HG02870 (cell line): ENCODE measurements around the gene SPOCK1.
"Not testable (repeated sequence)": the region's sequence is repeated elsewhere in the genome, so short reads cannot be mapped to it uniquely, and the experiment has no call there.

ENCODE experiments used
- ATAC-seq: cut with Tn5 transposase; IDR thresholded peaks from one replicate; pipeline ENCODE4 v1.9.1; 2021; ENCODE audit warnings: mild to moderate bottlenecking, moderate library complexity; ENCODE audit not compliant: unreplicated experiment

The SPOCK1 gene

DNA sequence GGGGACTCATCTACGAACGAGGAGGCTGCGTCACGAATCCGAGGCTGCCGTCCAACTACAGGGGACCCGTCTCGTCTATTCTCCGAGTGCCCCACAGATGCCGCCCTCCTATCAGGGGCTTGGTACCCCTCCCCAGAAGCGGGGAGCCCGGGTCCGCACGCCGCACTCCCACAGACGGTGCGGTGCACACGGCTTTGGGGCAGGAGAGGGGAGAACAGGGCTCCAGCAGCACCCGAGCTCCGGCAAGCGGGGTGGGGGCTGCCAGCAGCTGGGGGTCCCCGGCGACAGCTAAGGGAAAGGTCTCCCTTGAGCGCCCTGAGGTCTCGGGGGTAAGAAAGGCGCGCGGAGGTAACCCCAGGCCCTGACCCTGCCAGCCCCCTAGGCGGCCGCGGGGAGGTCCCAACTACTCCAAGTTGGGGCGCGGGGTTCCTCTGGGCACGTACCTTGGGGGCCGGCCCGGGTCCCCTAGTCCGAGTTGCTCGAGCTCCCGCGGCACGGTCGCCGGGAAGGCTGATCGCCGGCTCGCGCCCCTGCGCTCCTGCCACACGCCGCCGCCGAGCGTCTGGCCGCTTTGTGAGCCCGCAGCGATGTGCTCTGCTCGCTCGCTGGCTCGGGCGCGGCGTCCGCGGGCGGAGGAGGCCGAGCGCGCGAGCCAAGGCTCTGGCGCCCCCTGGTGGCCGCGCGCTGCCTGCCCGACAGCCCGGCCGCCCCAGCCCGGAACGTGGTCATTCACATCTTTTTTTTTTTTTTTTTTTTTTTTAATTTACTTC is at the start of gene SPOCK1:
SPOCK1 (minus strand) TSS at position 591 of the 770 bp plus-strand sequence.
- ATAC-seq = peak; percentile 87

DNA sequence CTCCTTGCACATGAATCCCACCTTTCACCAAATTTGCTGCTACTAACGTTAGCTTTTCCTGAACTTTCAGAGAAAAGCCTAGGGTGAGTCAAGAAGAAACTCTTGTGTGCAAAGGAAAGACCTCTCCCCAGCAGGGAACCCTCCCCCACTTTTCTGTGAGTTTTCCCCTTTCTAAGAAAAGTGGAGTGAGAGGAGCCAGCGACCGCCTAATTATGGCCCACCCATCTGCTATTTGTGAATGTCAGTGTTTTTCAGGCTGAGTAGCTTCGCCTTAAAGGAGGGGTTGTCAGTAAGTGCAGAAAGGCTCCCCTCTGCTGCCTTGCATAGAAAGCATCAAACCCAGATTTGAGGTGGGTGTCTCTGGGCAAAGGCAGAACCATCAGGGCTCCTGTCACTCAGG is 46.8 kb upstream of the SPOCK1 start:
- ATAC-seq = no peak

GRCh38 chr5:137535449-137535848 is 36.3 kb upstream of the SPOCK1 start:
- ATAC-seq = not testable (repeated sequence)

DNA sequence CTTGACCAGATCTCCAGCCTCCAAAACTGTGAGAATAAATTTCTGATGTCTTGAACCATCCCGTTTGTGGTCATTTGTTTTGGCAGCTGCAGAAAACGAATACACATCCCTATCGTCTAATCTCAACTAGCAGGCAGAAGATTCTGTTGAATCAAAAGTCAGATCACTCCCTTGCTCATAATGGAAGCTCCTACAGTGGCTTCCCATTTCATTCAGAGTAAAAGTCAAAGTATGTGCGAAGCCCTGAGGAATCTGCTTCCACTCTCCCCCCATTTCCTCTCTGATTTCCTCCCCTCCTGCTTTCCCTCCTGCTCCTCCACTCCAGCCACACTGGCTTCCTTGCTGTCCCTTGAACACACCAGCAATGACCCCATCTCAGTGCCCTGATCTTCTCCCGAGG is 34.8 kb upstream of the SPOCK1 start:
- no peak for ATAC-seq

DNA sequence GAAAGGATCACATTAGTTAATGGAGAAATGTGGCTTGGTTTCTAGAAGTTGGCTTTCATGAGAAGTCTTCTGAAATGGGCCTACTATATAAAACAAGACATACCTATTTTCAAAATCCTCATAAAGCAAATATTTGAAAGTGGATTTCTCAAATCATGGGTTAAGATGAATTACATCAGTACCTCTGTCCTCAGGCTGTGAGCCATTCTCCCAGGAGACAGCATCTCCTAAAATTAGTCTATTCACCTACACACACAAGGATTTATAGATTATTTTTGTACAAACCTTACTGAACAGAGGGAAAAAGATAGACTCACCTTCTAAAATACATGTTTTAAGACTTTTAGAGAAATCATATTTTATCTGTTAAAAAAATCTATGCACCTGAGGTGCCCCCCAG is 32.1 kb upstream of the SPOCK1 start:
- ATAC-seq = no peak

DNA sequence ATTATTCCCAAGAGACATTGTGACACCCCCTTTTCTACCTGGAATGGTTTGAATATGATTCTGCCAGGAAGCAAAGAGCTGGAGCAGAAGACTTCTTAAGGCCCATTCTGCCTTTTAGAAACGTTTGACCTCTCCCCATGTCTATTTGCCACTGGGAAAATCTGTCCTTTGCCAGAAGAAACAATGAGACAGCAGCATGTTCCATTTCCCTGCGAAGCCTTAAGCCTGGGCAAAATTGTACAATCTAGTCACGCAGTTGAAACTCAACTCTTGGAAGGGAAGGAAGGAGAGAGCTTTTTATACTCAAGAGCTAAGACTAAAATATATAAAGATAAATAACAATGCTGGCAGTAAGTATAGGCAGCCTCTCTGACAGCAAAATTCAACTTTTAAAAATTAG is 22.1 kb upstream of the SPOCK1 start:
- no peak for ATAC-seq

DNA sequence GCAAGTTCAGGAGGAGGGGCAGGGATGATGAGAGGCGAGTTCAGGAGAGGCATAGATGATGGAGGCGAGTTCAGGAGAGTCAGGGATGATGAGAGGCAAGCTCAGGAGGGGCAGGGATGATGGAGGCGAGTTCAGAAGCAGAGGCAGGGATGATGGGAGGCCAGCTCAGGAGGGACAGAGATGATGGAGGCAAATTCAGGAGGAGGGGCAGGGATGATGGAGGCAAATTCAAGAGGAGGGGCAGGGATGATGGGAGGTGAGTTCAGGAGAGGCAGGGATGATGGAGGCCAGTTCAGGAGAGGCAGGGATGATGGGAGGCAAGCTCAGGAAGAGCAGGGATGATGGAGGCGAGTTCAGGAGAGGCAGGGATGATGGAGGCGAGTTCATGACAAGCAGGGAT is 17.8 kb upstream of the SPOCK1 start:
- ATAC-seq = no peak

DNA sequence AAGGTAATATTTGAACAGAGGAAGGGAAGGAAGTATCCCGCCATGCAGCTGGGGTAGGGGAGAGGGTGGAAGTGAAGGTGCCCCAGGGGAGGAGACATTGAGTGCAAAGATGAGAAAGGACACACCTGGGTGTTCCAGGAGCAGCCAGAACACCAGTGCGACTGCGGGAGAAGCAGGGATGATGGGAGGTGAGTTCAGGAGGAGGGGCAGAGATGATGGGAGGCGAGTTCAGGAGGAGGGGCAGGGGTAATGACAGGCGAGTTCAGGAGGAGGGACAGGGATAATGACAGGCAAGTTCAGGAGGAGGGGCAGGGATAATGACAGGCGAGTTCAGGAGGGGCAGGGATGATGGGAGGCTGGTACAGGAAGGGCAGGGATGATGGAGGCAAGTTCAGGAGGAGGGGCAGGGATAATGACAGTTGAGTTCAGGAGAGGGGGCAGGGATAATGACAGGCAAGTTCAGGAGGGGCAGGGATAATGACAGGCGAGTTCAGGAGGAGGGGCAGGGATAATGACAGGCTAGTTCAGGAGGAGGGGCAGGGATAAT is 17.2 kb upstream of the SPOCK1 start:
- ATAC-seq = no peak

DNA sequence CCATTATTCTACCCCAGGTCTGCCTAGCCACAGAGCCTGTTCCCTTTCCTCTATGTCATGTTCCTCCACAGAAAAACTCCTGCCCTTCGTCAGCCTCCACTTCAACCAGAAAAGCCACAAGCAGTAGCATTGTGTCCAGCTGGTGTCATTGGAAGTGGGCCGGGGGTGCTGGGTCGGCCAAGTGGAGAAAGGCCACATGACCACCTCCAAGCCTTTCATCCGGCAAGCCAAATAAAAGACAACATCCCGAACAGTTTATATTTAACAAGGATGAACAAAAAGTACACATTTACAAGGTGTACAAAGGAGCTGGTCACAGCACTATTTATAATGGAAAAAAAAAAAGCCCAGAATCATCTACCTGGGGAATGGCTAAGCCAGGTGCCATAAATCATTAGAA is 16.1 kb upstream of the SPOCK1 start:
- ATAC-seq = no peak

GRCh38 chr5:137510671-137511070 is 11.5 kb upstream of the SPOCK1 start:
- ATAC-seq = no peak

GRCh38 chr5:137507150-137507549 is 8.0 kb upstream of the SPOCK1 start:
- ATAC-seq = no peak

DNA sequence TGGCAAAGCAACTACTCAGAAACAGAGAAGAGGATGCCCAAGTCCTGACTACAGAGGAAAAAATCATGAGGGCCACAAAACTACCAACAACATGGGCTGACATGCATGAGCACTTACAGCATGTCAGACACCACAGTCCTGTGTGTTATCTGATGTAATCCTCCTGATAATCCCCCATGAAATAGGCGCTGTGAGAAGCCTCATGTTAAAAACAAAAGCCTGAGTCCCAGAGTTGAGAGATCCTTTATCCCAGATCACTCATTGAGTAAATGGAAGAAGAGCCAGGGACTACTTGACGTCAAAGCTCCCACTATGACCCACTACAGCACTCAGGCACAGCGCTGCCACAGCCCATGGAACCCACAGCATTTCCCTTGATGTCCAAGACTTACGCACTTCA is 7.2 kb upstream of the SPOCK1 start:
- ATAC-seq = no peak

DNA sequence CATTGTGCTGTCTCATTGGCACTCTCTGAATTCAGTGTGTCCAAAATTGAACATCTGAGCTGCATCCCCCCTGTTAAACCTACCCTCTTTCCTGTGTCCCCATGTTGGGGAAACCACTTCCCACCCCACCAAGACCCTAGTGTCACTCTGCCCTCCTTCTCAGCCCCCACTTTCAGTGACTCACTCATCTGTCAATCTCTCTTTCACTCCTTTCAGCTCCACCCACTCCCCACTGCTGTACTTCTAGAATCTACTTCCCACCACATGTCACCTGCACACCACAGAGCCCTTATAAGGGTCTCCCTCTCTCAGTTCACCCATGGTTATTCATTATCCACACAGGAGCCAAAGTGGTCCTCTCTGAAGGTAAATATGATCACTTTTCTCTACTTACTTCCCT is 5.8 kb upstream of the SPOCK1 start:
- ATAC-seq = no peak

GRCh38 chr5:137503456-137503855 is 4.3 kb upstream of the SPOCK1 start:
- ATAC-seq = no peak

GRCh38 chr5:137502632-137503031 is 3.5 kb upstream of the SPOCK1 start:
- no peak for ATAC-seq

- no peak for ATAC-seq
Observed at GRCh38 chr5:137501846-137502406, 2.8 kb upstream of the SPOCK1 start.

GRCh38 chr5:137501226-137501625 is 2.1 kb upstream of the SPOCK1 start:
- ATAC-seq = no peak

DNA sequence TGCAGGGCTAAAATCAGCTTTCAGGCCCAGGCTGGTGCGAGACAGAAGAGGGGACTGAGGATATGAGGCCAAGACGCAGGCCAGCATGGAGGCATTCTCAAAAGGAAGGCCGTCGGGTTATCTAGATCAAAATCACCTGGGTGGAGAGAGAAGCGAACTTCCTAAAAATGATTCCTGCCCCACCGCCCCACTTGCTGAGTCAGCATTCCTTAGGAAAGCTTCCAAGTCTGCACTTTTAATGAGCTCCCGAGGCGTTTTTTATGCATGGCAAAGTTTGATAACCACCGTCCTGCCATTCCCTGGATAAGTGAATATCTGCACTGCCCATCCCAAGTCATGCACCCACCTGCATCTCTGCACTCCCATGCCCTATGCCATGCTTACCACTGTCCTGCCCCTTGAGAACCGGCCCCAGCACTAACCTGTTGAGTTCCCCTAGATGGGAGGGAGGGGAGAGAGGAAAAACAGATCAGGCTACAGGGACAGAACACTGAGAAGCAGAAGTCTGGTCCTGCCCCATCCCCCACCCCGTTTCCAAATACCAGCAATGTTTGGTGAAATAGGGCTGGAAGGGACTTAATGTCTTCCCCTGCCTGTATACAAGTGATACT is 1.6 kb upstream of the SPOCK1 start:
- no peak for ATAC-seq

DNA sequence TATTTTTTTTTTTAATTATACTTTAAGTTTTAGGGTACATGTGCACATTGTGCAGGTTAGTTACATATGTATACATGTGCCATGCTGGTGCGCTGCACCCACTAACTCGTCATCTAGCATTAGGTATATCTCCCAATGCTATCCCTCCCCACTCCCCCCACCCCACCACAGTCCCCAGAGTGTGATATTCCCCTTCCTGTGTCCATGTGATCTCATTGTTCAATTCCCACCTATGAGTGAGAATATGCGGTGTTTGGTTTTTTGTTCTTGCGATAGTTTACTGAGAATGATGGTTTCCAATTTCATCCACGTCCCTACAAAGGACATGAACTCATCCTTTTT is 351 bp upstream of the SPOCK1 start:
- ATAC-seq = not testable (repeated sequence)

DNA sequence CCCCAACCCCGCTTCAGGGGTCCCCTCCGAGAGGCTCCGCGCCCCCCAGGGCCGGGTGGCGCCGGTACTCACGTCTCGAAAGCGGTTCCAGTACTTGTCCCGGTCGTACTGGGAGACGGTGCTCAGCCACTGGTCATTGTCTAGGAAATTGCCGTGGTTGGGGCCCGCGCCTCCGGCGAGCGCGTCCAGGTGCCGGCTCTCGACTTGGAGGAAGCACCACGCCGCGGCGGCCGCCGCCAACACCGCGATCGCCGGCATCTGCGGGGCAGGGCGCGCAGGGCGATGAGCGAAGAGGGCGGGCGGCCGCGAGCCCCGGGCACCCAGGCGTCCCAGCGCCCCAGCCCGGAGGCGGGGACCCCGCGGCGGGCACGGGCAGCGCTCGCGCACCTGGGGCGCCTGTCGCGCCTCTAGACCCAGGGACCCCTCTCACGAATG is 808 bp downstream of the SPOCK1 start:
- ATAC-seq = no peak

- ATAC-seq = no peak
Observed at GRCh38 chr5:137497396-137498290, 1.5 kb downstream of the SPOCK1 start.
